ENCODE results near the gene DNAAF3. TPM values are rescaled to one million over a fixed set of nuclear protein-coding genes. Genes with fewer than 3 reads are reported as not detected.
A peak's percentile ranks its signal among the peaks of the same experiment; 100 is the strongest.

DNAAF3 gene
- total RNA-seq, 1 donor from 2014 or later = 12.2 TPM

- no peak for TF ChIP-seq CTCF (conservative IDR thresholded peaks at IDR 0.05)
- H3K27me3 Mint-ChIP-seq = peaks cover 60% of the 10 kb centered on the region
- H3K4me1 Mint-ChIP-seq (ENCODE audit: unreplicated experiment) = peaks cover 5% of the 10 kb centered on the region
- no peaks in the 10 kb centered on the region for H3K36me3 Mint-ChIP-seq
- no peaks in the 10 kb centered on the region for H3K9me3 Mint-ChIP-seq
- no peak overlapping the region for H3K4me3 Mint-ChIP-seq
- DNase-seq (ENCODE audit: extremely low spot score, unreplicated experiment) = no peak
- no peak overlapping the region for H3K27ac Mint-ChIP-seq
Measured at GRCh38 chr19:55152017-55152416, 14.4 kb downstream of the DNAAF3 start.

- Mint-ChIP-seq H3K4me1 (ENCODE audit: unreplicated experiment) (peaks cover 4% of the 10 kb centered on the region), H3K36me3 (no peaks in the 10 kb centered on the region), H3K9me3 (no peaks in the 10 kb centered on the region), H3K4me3 (peak within 1 kb of the TSS; percentile 67), H3K27ac (no peak within 1 kb of the TSS), H3K27me3 (peaks cover 64% of the 10 kb centered on the region)
- no peak for TF ChIP-seq CTCF (conservative IDR thresholded peaks at IDR 0.05)
- no peak for DNase-seq (ENCODE audit: extremely low spot score, unreplicated experiment)
Measured at GRCh38 chr19:55149078-55150003, 17.1 kb downstream of the DNAAF3 start, which contains the start of gene TNNT1. TNNT1 (minus strand) TSS chr19:55149206; CDS start chr19:55147157, 2,049 bp downstream.

GRCh38 chr19:55147545-55148251 is 18.7 kb downstream of the DNAAF3 start:
- H3K36me3 Mint-ChIP-seq = no peaks in the 10 kb centered on the region
- no peak for DNase-seq (ENCODE audit: extremely low spot score, unreplicated experiment)
- peaks cover 4% of the 10 kb centered on the region for H3K4me1 Mint-ChIP-seq (ENCODE audit: unreplicated experiment)
- TF ChIP-seq CTCF (conservative IDR thresholded peaks at IDR 0.05) = no peak
- H3K27ac Mint-ChIP-seq = no peak overlapping the region
- H3K4me3 Mint-ChIP-seq = no peak overlapping the region
- H3K27me3 Mint-ChIP-seq = peaks cover 72% of the 10 kb centered on the region
- H3K9me3 Mint-ChIP-seq = no peaks in the 10 kb centered on the region

GRCh38 chr19:55146705-55147273 is 19.6 kb downstream of the DNAAF3 start:
- H3K27ac Mint-ChIP-seq = no peak overlapping the region
- peak overlapping the region; percentile 63 for H3K4me3 Mint-ChIP-seq
- H3K9me3 Mint-ChIP-seq = no peaks in the 10 kb centered on the region
- no peak for DNase-seq (ENCODE audit: extremely low spot score, unreplicated experiment)
- TF ChIP-seq CTCF (conservative IDR thresholded peaks at IDR 0.05) = no peak
- peaks cover 67% of the 10 kb centered on the region for H3K27me3 Mint-ChIP-seq
- H3K4me1 Mint-ChIP-seq (ENCODE audit: unreplicated experiment) = peaks cover 4% of the 10 kb centered on the region
- no peaks in the 10 kb centered on the region for H3K36me3 Mint-ChIP-seq

GRCh38 chr19:55146078-55146704 is 20.2 kb downstream of the DNAAF3 start:
- H3K36me3 Mint-ChIP-seq = no peaks in the 10 kb centered on the region
- peaks cover 5% of the 10 kb centered on the region for H3K4me1 Mint-ChIP-seq (ENCODE audit: unreplicated experiment)
- H3K4me3 Mint-ChIP-seq = peak overlapping the region; percentile 64
- no peak overlapping the region for H3K27ac Mint-ChIP-seq
- H3K9me3 Mint-ChIP-seq = no peaks in the 10 kb centered on the region
- peaks cover 64% of the 10 kb centered on the region for H3K27me3 Mint-ChIP-seq
- peak; percentile 72 for TF ChIP-seq CTCF (conservative IDR thresholded peaks at IDR 0.05)
- no peak for DNase-seq (ENCODE audit: extremely low spot score, unreplicated experiment)
